Lower lobe of right lung (tissue), 2 donors: Measurements from ENCODE around the gene STAMBPL1. TPM values are rescaled to one million over a fixed set of nuclear protein-coding genes. Genes with fewer than 3 reads are reported as not detected.
A peak's percentile ranks its signal among the peaks of the same experiment; 100 is the strongest.

Source experiments
- ATAC-seq, 2 donors: fragments of 200-7000 bp; cut with Tn5 transposase; one replicate each; pipeline ENCODE4 v1.9.1; 2020 to 2022; ENCODE audit warnings: mild to moderate bottlenecking in 2 of 2, moderate library complexity in 2 of 2
- DNase-seq: peaks from one replicate; pipeline ENCODE4 v3.0.0-alpha.2; 2020
- H3K27ac ChIP-seq: fragments of 200-600 bp; one replicate; pipeline ENCODE4 v1.8.0; 2022
- H3K27me3 ChIP-seq: fragments of 200-600 bp; one replicate; pipeline ENCODE4 v1.8.0; 2022; ENCODE audit warnings: low read depth
- H3K36me3 ChIP-seq: fragments of 200-600 bp; one replicate; pipeline ENCODE4 v1.8.0; 2022; ENCODE audit warnings: mild to moderate bottlenecking
- H3K4me1 ChIP-seq: fragments of 200-600 bp; one replicate; pipeline ENCODE4 v1.8.0; 2022
- H3K4me3 ChIP-seq: fragments of 200-600 bp; one replicate; pipeline ENCODE4 v1.8.0; 2022; ENCODE audit warnings: mild to moderate bottlenecking
- H3K9me3 ChIP-seq: fragments of 200-600 bp; one replicate; pipeline ENCODE4 v1.8.0; 2022
- CTCF ChIP-seq: fragments of 200-600 bp; IDR thresholded peaks from one replicate; pipeline ENCODE4 v1.8.0; 2022; ENCODE audit warnings: antibody characterized with exemption, mild to moderate bottlenecking
- intact Hi-C: fragments of 100-400 bp; cut with DNase I; formaldehyde crosslinking; loops from one replicate; pipeline ENCODE4 v1.11.0; 2022
- total RNA-seq: library from RNA; stranded (reverse); fragmentation: NEBNext Ultra II Directional; extraction: Animal tissue kit (Norgen Biotek cat#: 25700); gene quantifications from one replicate; pipeline ENCODE4 v1.2.1, GENCODE V29; 2021
- donor health status: DM: no; HTN: yes; CAD: no; lungs with severe emphysema.

The STAMBPL1 gene
- total RNA-seq, 1 donor from 2014 or later, result 7.1 TPM

GRCh38 chr10:88899886-88900285, 19.8 kb downstream of the STAMBPL1 start:
- no peak for DNase-seq
- intact Hi-C loops, result no loop called here
- H3K36me3 ChIP-seq, result peaks cover 7% of the 10 kb centered on the region
- H3K4me1 ChIP-seq, result peaks cover 16% of the 10 kb centered on the region
- no peak for TF ChIP-seq CTCF
- H3K9me3 ChIP-seq, result no peaks in the 10 kb centered on the region
- no peak for ATAC-seq
- H3K4me3 ChIP-seq, result no peak overlapping the region
- H3K27ac ChIP-seq, result no peak overlapping the region
- no peaks in the 10 kb centered on the region for H3K27me3 ChIP-seq

GRCh38 chr10:88901206-88901983, 21.4 kb downstream of the STAMBPL1 start:
- Histone ChIP-seq H3K9me3 (no peaks in the 10 kb centered on the region), H3K27me3 (no peaks in the 10 kb centered on the region), H3K36me3 (peaks cover 16% of the 10 kb centered on the region), H3K4me1 (peaks cover 14% of the 10 kb centered on the region), H3K4me3 (no peak overlapping the region), H3K27ac (no peak overlapping the region)
- ATAC-seq, result peak; percentile 21 to 51
- TF ChIP-seq CTCF, result no peak
- intact Hi-C loops, result no loop called here
- no peak for DNase-seq

- no peak overlapping the region for H3K27ac ChIP-seq
- H3K4me3 ChIP-seq, result no peak overlapping the region
- no peak for ATAC-seq
- H3K4me1 ChIP-seq, result peaks cover 7% of the 10 kb centered on the region
- intact Hi-C loops, result no loop called here
- H3K9me3 ChIP-seq, result no peaks in the 10 kb centered on the region
- peaks cover 21% of the 10 kb centered on the region for H3K36me3 ChIP-seq
- no peaks in the 10 kb centered on the region for H3K27me3 ChIP-seq
- no peak for TF ChIP-seq CTCF
- no peak for DNase-seq
Measured at GRCh38 chr10:88901984-88902789, 22.1 kb downstream of the STAMBPL1 start.

GRCh38 chr10:88903715-88904114, 23.7 kb downstream of the STAMBPL1 start:
- no peaks in the 10 kb centered on the region for H3K27me3 ChIP-seq
- no peaks in the 10 kb centered on the region for H3K9me3 ChIP-seq
- TF ChIP-seq CTCF, result no peak
- no peak for ATAC-seq
- H3K4me1 ChIP-seq, result peaks cover 7% of the 10 kb centered on the region
- peaks cover 21% of the 10 kb centered on the region for H3K36me3 ChIP-seq
- H3K4me3 ChIP-seq, result no peak overlapping the region
- no peak overlapping the region for H3K27ac ChIP-seq
- intact Hi-C loops, result no loop called here
- DNase-seq, result no peak

GRCh38 chr10:88906921-88907320, 26.9 kb downstream of the STAMBPL1 start:
- no peak overlapping the region for H3K4me3 ChIP-seq
- H3K36me3 ChIP-seq, result peaks cover 21% of the 10 kb centered on the region
- ATAC-seq (no peak), DNase-seq (no peak)
- no peaks in the 10 kb centered on the region for H3K9me3 ChIP-seq
- intact Hi-C loops, result no loop called here
- peaks cover 3% of the 10 kb centered on the region for H3K4me1 ChIP-seq
- H3K27me3 ChIP-seq, result no peaks in the 10 kb centered on the region
- H3K27ac ChIP-seq, result no peak overlapping the region
- no peak for TF ChIP-seq CTCF
